Measurements from ENCODE around the gene ZNF248.

DNA sequence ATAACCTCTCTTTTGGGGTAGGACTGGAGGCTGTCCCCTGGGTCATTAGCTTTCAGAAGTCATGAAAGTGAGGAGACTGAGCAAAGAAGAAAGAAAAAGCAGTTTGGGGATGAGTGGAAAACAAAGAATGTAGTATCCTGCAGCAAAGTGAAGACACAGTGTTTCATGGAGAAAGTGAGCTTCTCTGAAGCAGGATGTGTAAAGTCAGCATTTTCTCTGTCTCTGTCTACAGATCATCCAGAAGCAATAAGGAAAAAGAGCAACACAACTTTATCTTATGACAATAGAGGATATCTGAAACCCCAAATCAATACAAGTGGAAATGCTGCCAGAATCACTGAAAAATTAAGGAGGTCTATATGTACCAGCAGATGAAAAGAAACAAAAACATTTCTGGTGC is 28.4 kb upstream of the ZNF248 start:
- TF ChIP-seq, protein P1, sequence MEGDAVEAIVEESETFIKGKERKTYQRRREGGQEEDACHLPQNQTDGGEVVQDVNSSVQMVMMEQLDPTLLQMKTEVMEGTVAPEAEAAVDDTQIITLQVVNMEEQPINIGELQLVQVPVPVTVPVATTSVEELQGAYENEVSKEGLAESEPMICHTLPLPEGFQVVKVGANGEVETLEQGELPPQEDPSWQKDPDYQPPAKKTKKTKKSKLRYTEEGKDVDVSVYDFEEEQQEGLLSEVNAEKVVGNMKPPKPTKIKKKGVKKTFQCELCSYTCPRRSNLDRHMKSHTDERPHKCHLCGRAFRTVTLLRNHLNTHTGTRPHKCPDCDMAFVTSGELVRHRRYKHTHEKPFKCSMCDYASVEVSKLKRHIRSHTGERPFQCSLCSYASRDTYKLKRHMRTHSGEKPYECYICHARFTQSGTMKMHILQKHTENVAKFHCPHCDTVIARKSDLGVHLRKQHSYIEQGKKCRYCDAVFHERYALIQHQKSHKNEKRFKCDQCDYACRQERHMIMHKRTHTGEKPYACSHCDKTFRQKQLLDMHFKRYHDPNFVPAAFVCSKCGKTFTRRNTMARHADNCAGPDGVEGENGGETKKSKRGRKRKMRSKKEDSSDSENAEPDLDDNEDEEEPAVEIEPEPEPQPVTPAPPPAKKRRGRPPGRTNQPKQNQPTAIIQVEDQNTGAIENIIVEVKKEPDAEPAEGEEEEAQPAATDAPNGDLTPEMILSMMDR (conservative IDR thresholded peaks at IDR 0.05 in 1 of 2, IDR thresholded peaks at IDR 0.05 in 1 of 2; ENCODE audit: low read depth in 1 of 2, low read length in 2 of 2): no peak
- TF ChIP-seq EZH2 (IDR thresholded peaks at IDR 0.05; ENCODE audit: low read length, missing control alignments): no peak
